Measurements from ENCODE around the gene SDK1.

Gene SDK1

GRCh38 chr7:3896169-3896765 is 595.2 kb downstream of the SDK1 start:
- no peaks in the 10 kb centered on the region for H3K9me3 ChIP-seq (ENCODE audit: control insufficient read depth, low read length)
- no peaks in the 10 kb centered on the region for H3K27me3 ChIP-seq (ENCODE audit: control insufficient read depth, insufficient read depth, low read length)
- H3K36me3 ChIP-seq (ENCODE audit: control insufficient read depth, insufficient read depth, low read length), result no peaks in the 10 kb centered on the region
- no peak overlapping the region for H3K4me3 ChIP-seq (ENCODE audit: low read length)
- no peaks in the 10 kb centered on the region for H3K4me1 ChIP-seq (ENCODE audit: control insufficient read depth, insufficient read depth, low read length)
- no peak overlapping the region for H3K9ac ChIP-seq (ENCODE audit: low read length)

GRCh38 chr7:3897430-3898372 is 596.6 kb downstream of the SDK1 start:
- H3K9me3 ChIP-seq (ENCODE audit: control insufficient read depth, low read length), result no peaks in the 10 kb centered on the region
- no peak overlapping the region for H3K4me3 ChIP-seq (ENCODE audit: low read length)
- H3K36me3 ChIP-seq (ENCODE audit: control insufficient read depth, insufficient read depth, low read length), result no peaks in the 10 kb centered on the region
- H3K9ac ChIP-seq (ENCODE audit: low read length), result no peak overlapping the region
- no peaks in the 10 kb centered on the region for H3K27me3 ChIP-seq (ENCODE audit: control insufficient read depth, insufficient read depth, low read length)
- H3K4me1 ChIP-seq (ENCODE audit: control insufficient read depth, insufficient read depth, low read length), result no peaks in the 10 kb centered on the region

GRCh38 chr7:3899559-3899991 is 598.5 kb downstream of the SDK1 start:
- Histone ChIP-seq H3K4me1 (ENCODE audit: control insufficient read depth, insufficient read depth, low read length) (no peaks in the 10 kb centered on the region), H3K9ac (ENCODE audit: low read length) (no peak overlapping the region), H3K36me3 (ENCODE audit: control insufficient read depth, insufficient read depth, low read length) (no peaks in the 10 kb centered on the region), H3K27me3 (ENCODE audit: control insufficient read depth, insufficient read depth, low read length) (no peaks in the 10 kb centered on the region), H3K4me3 (ENCODE audit: low read length) (no peak overlapping the region), H3K9me3 (ENCODE audit: control insufficient read depth, low read length) (no peaks in the 10 kb centered on the region)

GRCh38 chr7:3908153-3908552 is 607.1 kb downstream of the SDK1 start:
- Histone ChIP-seq H3K36me3 (ENCODE audit: control insufficient read depth, insufficient read depth, low read length) (no peaks in the 10 kb centered on the region), H3K4me3 (ENCODE audit: low read length) (no peak overlapping the region), H3K27me3 (ENCODE audit: control insufficient read depth, insufficient read depth, low read length) (no peaks in the 10 kb centered on the region), H3K4me1 (ENCODE audit: control insufficient read depth, insufficient read depth, low read length) (no peaks in the 10 kb centered on the region), H3K9me3 (ENCODE audit: control insufficient read depth, low read length) (no peaks in the 10 kb centered on the region), H3K9ac (ENCODE audit: low read length) (no peak overlapping the region)

- H3K9ac ChIP-seq (ENCODE audit: low read length), result no peak overlapping the region
- no peak overlapping the region for H3K4me3 ChIP-seq (ENCODE audit: low read length)
- no peaks in the 10 kb centered on the region for H3K4me1 ChIP-seq (ENCODE audit: control insufficient read depth, insufficient read depth, low read length)
- no peaks in the 10 kb centered on the region for H3K9me3 ChIP-seq (ENCODE audit: control insufficient read depth, low read length)
- H3K27me3 ChIP-seq (ENCODE audit: control insufficient read depth, insufficient read depth, low read length), result no peaks in the 10 kb centered on the region
- no peaks in the 10 kb centered on the region for H3K36me3 ChIP-seq (ENCODE audit: control insufficient read depth, insufficient read depth, low read length)
Observed at GRCh38 chr7:3909128-3909527, 608.1 kb downstream of the SDK1 start.

- Histone ChIP-seq H3K36me3 (ENCODE audit: control insufficient read depth, insufficient read depth, low read length) (no peaks in the 10 kb centered on the region), H3K27me3 (ENCODE audit: control insufficient read depth, insufficient read depth, low read length) (no peaks in the 10 kb centered on the region), H3K9me3 (ENCODE audit: control insufficient read depth, low read length) (no peaks in the 10 kb centered on the region), H3K4me1 (ENCODE audit: control insufficient read depth, insufficient read depth, low read length) (no peaks in the 10 kb centered on the region), H3K4me3 (ENCODE audit: low read length) (no peak overlapping the region), H3K9ac (ENCODE audit: low read length) (no peak overlapping the region)
Observed at GRCh38 chr7:3910054-3910453, 609.0 kb downstream of the SDK1 start.

GRCh38 chr7:3911685-3912084 is 610.6 kb downstream of the SDK1 start:
- H3K4me3 ChIP-seq (ENCODE audit: low read length), result no peak overlapping the region
- no peaks in the 10 kb centered on the region for H3K36me3 ChIP-seq (ENCODE audit: control insufficient read depth, insufficient read depth, low read length)
- no peak overlapping the region for H3K9ac ChIP-seq (ENCODE audit: low read length)
- H3K9me3 ChIP-seq (ENCODE audit: control insufficient read depth, low read length), result no peaks in the 10 kb centered on the region
- no peaks in the 10 kb centered on the region for H3K4me1 ChIP-seq (ENCODE audit: control insufficient read depth, insufficient read depth, low read length)
- H3K27me3 ChIP-seq (ENCODE audit: control insufficient read depth, insufficient read depth, low read length), result no peaks in the 10 kb centered on the region

- Histone ChIP-seq H3K4me3 (ENCODE audit: low read length) (no peak overlapping the region), H3K36me3 (ENCODE audit: control insufficient read depth, insufficient read depth, low read length) (no peaks in the 10 kb centered on the region), H3K9me3 (ENCODE audit: control insufficient read depth, low read length) (no peaks in the 10 kb centered on the region), H3K9ac (ENCODE audit: low read length) (no peak overlapping the region), H3K27me3 (ENCODE audit: control insufficient read depth, insufficient read depth, low read length) (no peaks in the 10 kb centered on the region), H3K4me1 (ENCODE audit: control insufficient read depth, insufficient read depth, low read length) (no peaks in the 10 kb centered on the region)
Observed at GRCh38 chr7:3912291-3912690, 611.2 kb downstream of the SDK1 start.

GRCh38 chr7:3914051-3914775 is 613.2 kb downstream of the SDK1 start:
- H3K4me3 ChIP-seq (ENCODE audit: low read length), result no peak overlapping the region
- H3K27me3 ChIP-seq (ENCODE audit: control insufficient read depth, insufficient read depth, low read length), result no peaks in the 10 kb centered on the region

GRCh38 chr7:3915337-3915878 is 614.4 kb downstream of the SDK1 start:
- no peaks in the 10 kb centered on the region for H3K4me1 ChIP-seq (ENCODE audit: control insufficient read depth, insufficient read depth, low read length)
- H3K27me3 ChIP-seq (ENCODE audit: control insufficient read depth, insufficient read depth, low read length), result no peaks in the 10 kb centered on the region
- H3K36me3 ChIP-seq (ENCODE audit: control insufficient read depth, insufficient read depth, low read length), result no peaks in the 10 kb centered on the region
- no peak overlapping the region for H3K9ac ChIP-seq (ENCODE audit: low read length)
- H3K4me3 ChIP-seq (ENCODE audit: low read length), result no peak overlapping the region
- H3K9me3 ChIP-seq (ENCODE audit: control insufficient read depth, low read length), result no peaks in the 10 kb centered on the region

More at GRCh38 chr7:3914051-3914775, 613.2 kb downstream of the SDK1 start:
- no peaks in the 10 kb centered on the region for H3K4me1 ChIP-seq (ENCODE audit: control insufficient read depth, insufficient read depth, low read length)
- H3K9ac ChIP-seq (ENCODE audit: low read length), result no peak overlapping the region
- no peaks in the 10 kb centered on the region for H3K36me3 ChIP-seq (ENCODE audit: control insufficient read depth, insufficient read depth, low read length)
- no peaks in the 10 kb centered on the region for H3K9me3 ChIP-seq (ENCODE audit: control insufficient read depth, low read length)

GRCh38 chr7:3916146-3916545 is 615.1 kb downstream of the SDK1 start:
- no peaks in the 10 kb centered on the region for H3K4me1 ChIP-seq (ENCODE audit: control insufficient read depth, insufficient read depth, low read length)
- H3K9ac ChIP-seq (ENCODE audit: low read length), result no peak overlapping the region
- H3K36me3 ChIP-seq (ENCODE audit: control insufficient read depth, insufficient read depth, low read length), result no peaks in the 10 kb centered on the region
- no peak overlapping the region for H3K4me3 ChIP-seq (ENCODE audit: low read length)
- H3K27me3 ChIP-seq (ENCODE audit: control insufficient read depth, insufficient read depth, low read length), result no peaks in the 10 kb centered on the region
- H3K9me3 ChIP-seq (ENCODE audit: control insufficient read depth, low read length), result no peaks in the 10 kb centered on the region

- H3K9ac ChIP-seq (ENCODE audit: low read length), result no peak overlapping the region
- no peaks in the 10 kb centered on the region for H3K4me1 ChIP-seq (ENCODE audit: control insufficient read depth, insufficient read depth, low read length)
- H3K4me3 ChIP-seq (ENCODE audit: low read length), result no peak overlapping the region
- no peaks in the 10 kb centered on the region for H3K27me3 ChIP-seq (ENCODE audit: control insufficient read depth, insufficient read depth, low read length)
- no peaks in the 10 kb centered on the region for H3K36me3 ChIP-seq (ENCODE audit: control insufficient read depth, insufficient read depth, low read length)
- no peaks in the 10 kb centered on the region for H3K9me3 ChIP-seq (ENCODE audit: control insufficient read depth, low read length)
Observed at GRCh38 chr7:3917436-3917835, 616.4 kb downstream of the SDK1 start.

All from mucosa of stomach (tissue), 1 donor.